Measurements from ENCODE around the gene TBC1D9.
A peak's percentile ranks its signal among the peaks of the same experiment; 100 is the strongest.

The TBC1D9 gene

GRCh38 chr4:140644470-140645185 is 111.6 kb downstream of the TBC1D9 start:
- DNase-seq, result no peak

GRCh38 chr4:140643571-140644055 is 112.6 kb downstream of the TBC1D9 start:
- DNase-seq, result no peak

DNA sequence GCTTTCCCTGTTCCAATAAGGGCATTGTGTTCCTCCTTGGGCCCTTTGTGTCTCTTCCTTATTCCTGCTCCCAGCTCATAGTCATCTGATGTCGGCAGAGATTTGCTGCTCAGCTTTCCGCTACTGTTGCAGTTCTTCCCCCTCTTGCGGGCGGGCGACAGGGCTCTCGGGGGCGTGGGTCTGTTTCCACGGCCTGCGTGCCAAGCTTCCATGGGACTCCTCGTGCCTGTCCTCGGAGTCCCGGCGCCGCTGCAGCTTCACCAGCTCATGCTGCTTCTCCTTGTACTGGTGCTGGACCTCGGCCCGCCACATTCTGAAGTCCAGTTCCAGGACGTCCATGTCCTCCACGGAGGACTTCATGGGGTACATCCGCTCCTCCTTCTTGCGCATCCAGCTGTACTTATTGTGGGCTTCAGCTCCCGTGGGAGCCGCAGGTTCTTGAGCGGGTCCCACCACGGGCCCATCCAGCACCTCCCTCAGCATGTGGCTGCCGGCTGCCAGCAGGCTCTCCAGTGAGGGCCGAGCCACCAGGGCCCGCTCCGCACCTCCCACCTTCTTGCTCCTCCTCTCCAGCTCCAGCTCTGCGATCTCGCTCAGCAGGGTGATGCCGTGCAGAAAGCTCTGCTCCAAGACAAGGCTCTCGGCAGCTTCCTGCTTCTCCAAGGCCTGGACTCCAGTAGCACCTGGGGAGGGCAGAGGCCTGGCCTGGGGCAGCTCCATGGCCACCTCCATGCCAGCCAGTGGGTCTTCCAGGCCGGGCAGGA is 113.3 kb downstream of the TBC1D9 start:
- no peak for DNase-seq

- DNase-seq, result no peak
These were observed 114.3 kb downstream of the TBC1D9 start for GRCh38 chr4:140641789-140642439.

DNA sequence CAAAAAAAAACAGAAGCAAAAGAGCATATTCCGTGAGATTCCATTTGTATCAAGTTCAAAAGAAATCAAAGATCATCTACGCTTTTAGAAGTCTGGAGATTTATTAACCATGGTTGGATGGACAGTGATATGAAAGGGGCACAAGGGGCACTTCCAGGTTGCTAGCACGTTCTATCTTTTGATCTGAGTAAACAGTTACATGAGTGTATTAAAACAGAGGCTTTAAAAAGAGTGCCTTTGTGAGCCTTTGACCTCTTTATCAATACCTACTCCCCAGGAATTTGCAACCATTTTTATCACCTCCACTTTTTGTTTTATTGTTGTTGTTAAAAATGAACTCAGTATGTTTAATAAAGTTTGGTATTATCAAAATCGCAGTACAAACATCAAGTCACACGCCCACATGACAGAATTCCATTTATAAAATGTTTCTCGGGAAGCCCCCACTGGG is 115.1 kb downstream of the TBC1D9 start:
- DNase-seq, result no peak

DNA sequence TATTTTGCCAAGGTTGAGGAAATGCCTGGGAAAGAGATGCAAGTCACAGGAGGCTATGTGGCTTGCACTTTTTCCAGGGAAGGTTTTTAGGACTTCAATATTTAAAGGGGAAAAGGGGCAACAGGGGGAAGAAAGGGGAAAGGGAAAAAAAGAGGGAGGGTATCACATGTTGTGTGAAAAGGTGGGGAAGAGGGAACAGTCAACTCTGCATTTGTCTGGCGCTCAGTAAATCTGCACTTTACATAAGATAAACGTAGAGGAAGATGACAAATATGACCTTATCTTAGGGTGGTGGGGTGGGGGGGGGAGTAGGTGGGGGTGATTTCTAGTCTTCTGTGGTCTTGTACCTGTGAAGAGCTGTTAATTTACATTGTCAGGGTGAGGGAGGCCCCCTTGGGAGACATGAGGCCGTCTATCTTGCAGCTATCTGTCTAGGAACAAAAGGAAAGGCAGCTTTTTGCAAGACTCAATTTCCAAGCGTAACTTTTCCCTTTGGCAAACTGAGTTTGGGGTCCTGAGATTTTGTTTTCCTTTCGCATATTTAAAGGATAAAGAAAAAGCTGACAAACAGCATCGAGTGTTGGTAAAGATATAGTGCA is 115.9 kb downstream of the TBC1D9 start:
- DNase-seq, result no peak

- DNase-seq, result no peak
These were observed 117.1 kb downstream of the TBC1D9 start for GRCh38 chr4:140639066-140639465.

DNA sequence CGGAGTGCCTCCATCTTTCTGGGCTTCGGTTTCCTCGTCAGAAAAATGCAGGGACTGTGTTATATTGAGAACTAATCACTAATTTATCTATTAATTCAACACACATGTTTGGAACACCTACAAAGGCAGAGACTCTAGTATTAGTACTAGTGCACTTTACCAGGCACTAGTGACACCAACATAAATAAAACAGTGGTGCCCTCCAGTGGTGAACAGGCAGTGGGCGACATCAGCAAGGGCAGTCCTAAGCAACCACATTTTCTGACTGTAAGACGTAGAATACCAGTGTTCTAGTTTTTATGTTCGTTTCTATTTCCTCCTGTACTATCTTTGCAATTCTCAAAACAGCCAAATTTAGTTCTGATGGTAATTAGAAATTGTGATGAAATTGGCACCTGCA is 118.3 kb downstream of the TBC1D9 start:
- peak; percentile 36 for DNase-seq

DNA sequence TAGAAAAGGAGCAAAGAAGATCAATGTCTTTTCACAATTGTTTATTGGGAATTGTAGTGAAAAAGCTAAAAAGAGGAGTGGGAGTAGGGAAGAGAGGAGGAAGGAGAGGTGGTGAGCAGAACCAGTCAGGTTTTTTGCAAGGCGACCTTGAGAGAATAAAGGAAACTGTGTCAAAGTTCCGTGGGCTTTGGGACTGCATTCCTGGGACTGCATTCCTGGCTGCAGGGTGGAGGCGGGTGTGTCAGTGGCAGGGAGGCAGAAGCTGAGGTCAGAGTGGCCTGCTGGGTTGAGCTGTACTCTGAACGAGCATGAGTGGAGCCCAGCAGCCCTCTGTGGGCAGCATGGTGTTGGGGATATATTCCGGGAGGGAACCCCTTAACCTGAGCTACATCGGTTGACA is 120.6 kb downstream of the TBC1D9 start:
- DNase-seq, result no peak

DNA sequence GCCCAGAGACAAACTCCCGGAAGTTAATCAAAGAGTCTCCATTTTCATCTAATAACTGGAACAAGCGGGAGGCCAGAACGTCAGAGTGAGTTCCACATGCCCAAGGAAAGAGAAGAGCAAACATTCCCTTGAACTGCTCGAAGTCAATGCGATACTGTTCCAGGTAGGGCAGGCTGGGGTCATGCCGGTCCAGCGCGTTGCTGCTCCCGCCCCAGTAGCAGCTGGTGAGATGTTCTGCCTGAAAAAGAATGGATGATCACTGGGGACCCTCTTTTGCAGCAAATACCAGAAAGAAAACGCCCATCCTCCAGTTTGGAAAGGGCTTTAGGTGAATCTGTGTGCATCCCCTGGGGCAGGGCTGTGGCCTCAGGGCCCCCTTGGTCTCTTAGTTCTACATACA is 122.2 kb downstream of the TBC1D9 start:
- DNase-seq, result no peak

DNA sequence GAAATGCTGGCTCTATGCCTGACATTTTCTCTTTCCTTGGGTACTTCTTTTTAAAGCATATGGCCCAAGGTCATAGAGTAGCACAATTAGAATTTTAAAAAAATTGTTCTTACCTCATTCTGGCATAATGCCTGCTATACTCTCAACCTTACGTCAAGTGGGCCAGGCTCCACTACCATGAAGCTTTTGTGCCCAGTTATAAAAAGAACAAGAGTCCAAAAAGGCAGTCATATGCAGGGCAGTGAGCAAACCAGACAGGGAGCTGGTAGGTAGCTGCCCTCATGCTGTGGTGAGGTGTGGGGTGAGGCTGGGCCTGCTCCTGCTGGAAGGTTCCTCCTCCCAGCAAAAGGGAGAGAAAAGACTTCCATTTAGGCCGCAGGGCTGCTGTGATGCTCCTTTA is 123.1 kb downstream of the TBC1D9 start:
- DNase-seq, result no peak

- DNase-seq, result no peak
These were observed 125.9 kb downstream of the TBC1D9 start for GRCh38 chr4:140630246-140630645.

DNA sequence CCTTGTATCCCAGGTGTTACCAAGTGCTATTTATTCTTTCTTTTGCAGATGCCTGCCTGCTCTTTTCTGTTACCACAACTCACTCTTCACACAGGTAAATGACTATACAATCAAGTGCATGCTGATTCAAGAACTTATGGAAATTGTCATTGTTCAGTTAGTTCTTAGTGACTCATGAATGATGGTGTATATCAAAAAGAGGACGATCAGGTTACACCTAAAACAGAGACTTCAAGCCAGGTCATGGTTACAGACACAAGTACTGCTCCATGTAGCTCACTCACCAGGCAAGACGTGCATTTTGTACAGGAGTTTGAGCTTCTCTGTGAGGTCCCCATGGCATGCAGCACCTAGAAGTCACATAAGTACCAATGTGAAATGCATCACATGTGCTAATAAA is 128.2 kb downstream of the TBC1D9 start:
- DNase-seq, result no peak

GRCh38 chr4:140626661-140627376 is 129.4 kb downstream of the TBC1D9 start:
- no peak for DNase-seq

DNA sequence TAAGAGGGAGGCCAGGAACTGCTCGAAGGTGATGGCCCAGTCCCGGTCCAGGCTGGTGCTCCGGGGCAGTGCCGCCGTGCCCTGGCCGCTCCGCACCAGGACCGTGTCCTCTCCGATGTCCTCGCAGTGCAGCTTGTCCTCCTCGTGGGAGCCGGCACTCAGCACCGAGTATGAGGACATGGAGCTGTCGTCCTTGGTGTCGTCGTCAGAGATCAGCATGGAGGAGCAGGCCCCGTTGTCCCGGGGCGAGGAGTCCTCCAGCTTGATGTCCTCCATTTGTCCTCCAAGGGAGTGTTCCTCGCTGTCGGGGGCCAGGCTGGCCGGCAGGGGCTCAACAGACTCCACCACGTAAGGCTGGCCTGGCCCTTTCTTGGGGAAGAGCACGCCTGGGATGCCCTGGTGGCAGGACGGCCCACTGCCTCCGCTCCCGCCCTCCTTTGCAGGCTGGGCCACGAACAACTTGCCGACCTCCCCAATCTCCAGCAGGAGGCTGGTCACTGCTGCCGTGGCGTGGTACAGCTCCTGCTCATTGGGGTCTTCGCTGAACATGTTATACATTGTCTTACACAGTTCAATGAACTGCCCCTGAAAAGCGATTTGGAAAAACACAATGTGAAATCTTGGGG is 133.7 kb downstream of the TBC1D9 start:
- DNase-seq, result no peak

DNA sequence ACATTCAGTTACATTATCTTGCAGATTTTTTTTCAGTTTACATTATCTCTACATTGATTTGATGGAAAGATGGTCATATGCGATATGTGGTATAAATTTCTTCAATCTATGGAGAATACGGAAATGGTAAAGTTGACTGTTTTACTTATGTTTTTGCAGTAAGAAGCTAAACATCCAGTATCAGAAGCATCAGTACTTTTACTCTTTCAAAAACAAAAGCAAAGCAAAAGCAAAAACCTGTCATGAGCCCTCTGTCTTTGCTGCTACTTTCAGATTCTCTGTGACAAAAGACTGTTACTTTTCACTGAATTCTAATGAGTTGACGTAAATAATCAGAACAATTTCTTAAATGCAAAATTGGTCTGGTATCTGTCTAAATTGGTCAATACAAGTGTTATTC is 135.0 kb downstream of the TBC1D9 start:
- DNase-seq, result no peak

GRCh38 chr4:140617499-140618248 is 138.5 kb downstream of the TBC1D9 start:
- no peak for DNase-seq

GRCh38 chr4:140615451-140615850 is 140.7 kb downstream of the TBC1D9 start:
- no peak for DNase-seq

GRCh38 chr4:140612357-140612756 is 143.8 kb downstream of the TBC1D9 start:
- no peak for DNase-seq

- no peak for DNase-seq
These were observed 144.3 kb downstream of the TBC1D9 start for GRCh38 chr4:140611854-140612253.
